ENCODE data around the gene ZEB1.

The ZEB1 gene

DNA sequence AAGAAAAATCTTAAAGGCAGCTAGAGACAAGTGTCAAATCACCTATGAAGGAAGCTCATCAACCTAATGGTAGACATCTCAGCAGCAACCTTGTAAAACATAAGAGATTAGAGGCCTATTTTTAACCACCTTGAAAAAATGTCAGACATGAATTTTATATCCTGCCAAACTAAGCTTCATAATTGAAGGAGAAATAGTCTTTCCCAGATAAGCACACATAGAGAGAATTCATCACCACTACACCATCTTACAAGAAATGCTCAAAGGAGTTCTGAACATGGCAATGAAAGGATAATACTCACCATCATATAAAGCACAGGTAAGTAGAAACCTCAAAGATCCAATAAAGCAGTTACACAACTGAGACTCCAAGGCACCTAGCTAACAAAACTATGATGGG lies 156.5 kb downstream of the ZEB1 start:
- TF ChIP-seq, protein P1, sequence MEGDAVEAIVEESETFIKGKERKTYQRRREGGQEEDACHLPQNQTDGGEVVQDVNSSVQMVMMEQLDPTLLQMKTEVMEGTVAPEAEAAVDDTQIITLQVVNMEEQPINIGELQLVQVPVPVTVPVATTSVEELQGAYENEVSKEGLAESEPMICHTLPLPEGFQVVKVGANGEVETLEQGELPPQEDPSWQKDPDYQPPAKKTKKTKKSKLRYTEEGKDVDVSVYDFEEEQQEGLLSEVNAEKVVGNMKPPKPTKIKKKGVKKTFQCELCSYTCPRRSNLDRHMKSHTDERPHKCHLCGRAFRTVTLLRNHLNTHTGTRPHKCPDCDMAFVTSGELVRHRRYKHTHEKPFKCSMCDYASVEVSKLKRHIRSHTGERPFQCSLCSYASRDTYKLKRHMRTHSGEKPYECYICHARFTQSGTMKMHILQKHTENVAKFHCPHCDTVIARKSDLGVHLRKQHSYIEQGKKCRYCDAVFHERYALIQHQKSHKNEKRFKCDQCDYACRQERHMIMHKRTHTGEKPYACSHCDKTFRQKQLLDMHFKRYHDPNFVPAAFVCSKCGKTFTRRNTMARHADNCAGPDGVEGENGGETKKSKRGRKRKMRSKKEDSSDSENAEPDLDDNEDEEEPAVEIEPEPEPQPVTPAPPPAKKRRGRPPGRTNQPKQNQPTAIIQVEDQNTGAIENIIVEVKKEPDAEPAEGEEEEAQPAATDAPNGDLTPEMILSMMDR (IDR thresholded peaks at IDR 0.05; ENCODE audit: borderline replicate concordance, control extremely low read depth, extremely low read depth, insufficient read depth, missing control alignments) = no peak
- in situ Hi-C loops (cut with MboI; ENCODE audit: low sequenced_read_pairs, unreplicated experiment) = loop anchor here (25.0 kb wide), 1 partner anchor 688 kb away; no protein-coding TSS in a partner anchor
- no peak for DNase-seq (ENCODE audit: low spot score)

GRCh38 chr10:31476088-31476487 lies 157.1 kb downstream of the ZEB1 start:
- DNase-seq (ENCODE audit: low spot score) = no peak
- in situ Hi-C loops (cut with MboI; ENCODE audit: low sequenced_read_pairs, unreplicated experiment) = loop anchor here (25.0 kb wide), 1 partner anchor 689 kb away; no protein-coding TSS in a partner anchor
- TF ChIP-seq, protein P1 (IDR thresholded peaks at IDR 0.05; ENCODE audit: borderline replicate concordance, control extremely low read depth, extremely low read depth, insufficient read depth, missing control alignments) = no peak

DNA sequence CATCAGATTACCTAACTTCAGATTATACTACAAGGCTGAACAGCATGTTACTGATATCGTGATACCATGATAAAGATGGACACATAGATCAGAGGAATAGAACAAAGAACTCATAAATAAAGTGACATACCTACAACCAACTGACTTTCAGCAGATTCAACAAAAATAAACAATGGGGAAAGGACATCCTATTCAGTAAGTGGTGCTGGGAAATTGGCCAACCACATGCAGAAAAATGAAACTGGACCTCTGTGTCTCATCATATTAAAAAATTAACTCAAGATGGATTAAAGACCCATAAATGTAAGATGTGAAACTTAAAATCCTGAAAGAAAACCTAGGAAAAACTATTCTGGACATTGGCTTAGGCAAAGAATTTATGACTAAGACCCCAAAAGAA lies 158.6 kb downstream of the ZEB1 start:
- no peak for DNase-seq (ENCODE audit: low spot score)
- TF ChIP-seq, protein P1 (IDR thresholded peaks at IDR 0.05; ENCODE audit: borderline replicate concordance, control extremely low read depth, extremely low read depth, insufficient read depth, missing control alignments) = no peak
- in situ Hi-C loops (cut with MboI; ENCODE audit: low sequenced_read_pairs, unreplicated experiment) = loop anchor here (25.0 kb wide), 1 partner anchor 690 kb away; no protein-coding TSS in a partner anchor

DNA sequence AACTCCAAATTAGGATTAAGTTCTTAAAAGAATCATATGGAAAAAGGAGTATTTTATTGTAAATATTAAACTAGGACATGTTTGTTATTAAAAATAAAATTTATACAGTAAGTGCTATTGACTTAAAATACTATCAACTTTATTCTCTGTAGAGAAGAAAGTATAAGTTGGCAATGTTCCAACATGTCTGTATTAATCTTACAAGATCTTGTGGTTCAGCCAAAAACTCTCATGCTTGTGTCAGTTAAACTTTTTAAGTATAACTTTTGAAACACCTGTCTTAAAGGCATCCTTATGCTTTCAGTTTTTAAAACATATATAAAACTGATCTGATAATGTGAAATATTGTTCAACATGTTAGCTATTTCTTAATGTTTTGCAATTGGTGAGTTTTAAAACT lies 160.7 kb downstream of the ZEB1 start:
- TF ChIP-seq, protein P1 (IDR thresholded peaks at IDR 0.05; ENCODE audit: borderline replicate concordance, control extremely low read depth, extremely low read depth, insufficient read depth, missing control alignments) = no peak
- in situ Hi-C loops (cut with MboI; ENCODE audit: low sequenced_read_pairs, unreplicated experiment) = loop anchor here (25.0 kb wide), 1 partner anchor 692 kb away; no protein-coding TSS in a partner anchor

GRCh38 chr10:31483546-31483945 lies 164.5 kb downstream of the ZEB1 start:
- TF ChIP-seq, protein P1 (IDR thresholded peaks at IDR 0.05; ENCODE audit: borderline replicate concordance, control extremely low read depth, extremely low read depth, insufficient read depth, missing control alignments) = no peak
- in situ Hi-C loops (cut with MboI; ENCODE audit: low sequenced_read_pairs, unreplicated experiment) = loop anchor here (25.0 kb wide), 1 partner anchor 696 kb away; no protein-coding TSS in a partner anchor
- DNase-seq (ENCODE audit: low spot score) = no peak

More for the DNA sequence above, 160.7 kb downstream of the ZEB1 start:
- no peak for DNase-seq (ENCODE audit: low spot score)

GRCh38 chr10:31484431-31485135 lies 165.6 kb downstream of the ZEB1 start:
- in situ Hi-C loops (cut with MboI; ENCODE audit: low sequenced_read_pairs, unreplicated experiment) = loop anchor here (25.0 kb wide), 1 partner anchor 697 kb away; no protein-coding TSS in a partner anchor
- TF ChIP-seq, protein P1 (IDR thresholded peaks at IDR 0.05; ENCODE audit: borderline replicate concordance, control extremely low read depth, extremely low read depth, insufficient read depth, missing control alignments) = no peak
- DNase-seq (ENCODE audit: low spot score) = no peak
